ENCODE measurements around the gene LRMDA.

Gene LRMDA

DNA sequence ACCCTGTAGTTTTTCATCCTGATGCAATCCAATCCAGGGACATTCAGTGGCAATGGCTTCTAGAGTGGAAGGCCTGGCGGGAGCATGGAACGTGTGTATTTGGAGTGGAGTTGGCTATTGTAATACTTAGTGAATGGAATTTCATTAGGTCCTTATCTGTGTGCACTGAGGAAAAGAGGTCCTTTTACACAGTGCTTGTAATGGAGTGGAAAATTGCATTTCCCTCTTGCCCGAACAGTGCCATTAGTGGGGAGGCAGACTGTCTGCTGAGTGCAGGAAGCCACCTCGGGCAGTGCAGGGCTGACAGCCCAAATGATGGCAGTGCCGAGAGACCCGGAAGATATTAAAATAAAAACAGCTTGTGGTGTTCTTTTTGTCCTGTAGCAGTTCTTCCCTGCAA is 786.6 kb downstream of the LRMDA start:
- DNase-seq (ENCODE audit: low read depth in 2 of 3, low spot score in 1 of 3) = no peak

DNA sequence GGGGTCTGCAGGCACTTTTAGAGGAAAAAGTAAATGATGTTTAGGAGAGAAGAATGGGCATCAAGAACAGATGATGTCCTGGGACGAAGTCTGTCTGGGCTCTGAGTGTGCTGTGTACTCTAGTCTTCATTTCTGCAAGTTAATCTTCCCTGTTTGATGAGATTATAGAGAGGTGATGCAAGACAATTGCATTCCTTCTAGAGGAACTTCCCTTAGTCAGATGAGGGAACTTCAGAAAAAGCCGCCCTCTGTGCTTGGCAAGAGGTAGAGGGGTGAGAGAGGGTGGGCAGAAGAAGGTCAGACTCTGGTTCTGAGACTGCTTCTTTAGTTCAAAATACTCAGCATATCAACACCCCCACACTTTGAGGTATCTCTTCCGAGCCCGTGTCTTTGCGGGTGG is 797.9 kb downstream of the LRMDA start:
- DNase-seq (ENCODE audit: low read depth in 2 of 3, low spot score in 1 of 3) = no peak

DNA sequence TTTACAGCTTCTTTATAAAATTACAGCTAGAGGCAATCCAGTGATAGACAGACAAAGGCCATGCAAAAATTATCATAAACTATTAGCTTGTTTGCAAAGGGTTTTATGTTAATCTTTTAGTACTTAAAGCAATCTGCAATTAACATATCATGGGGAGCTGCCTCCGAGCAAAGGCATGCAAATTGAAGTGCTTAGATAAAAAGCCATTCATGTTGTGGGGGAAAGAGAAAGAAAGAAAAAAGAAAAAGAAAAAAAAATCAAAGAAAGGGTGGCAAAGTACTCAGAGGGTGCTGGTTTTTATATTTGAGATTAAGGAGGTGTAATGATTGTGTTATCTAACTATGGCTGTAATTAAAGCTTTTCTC is 799.5 kb downstream of the LRMDA start:
- DNase-seq (ENCODE audit: low read depth in 2 of 3, low spot score in 1 of 3) = no peak

DNA sequence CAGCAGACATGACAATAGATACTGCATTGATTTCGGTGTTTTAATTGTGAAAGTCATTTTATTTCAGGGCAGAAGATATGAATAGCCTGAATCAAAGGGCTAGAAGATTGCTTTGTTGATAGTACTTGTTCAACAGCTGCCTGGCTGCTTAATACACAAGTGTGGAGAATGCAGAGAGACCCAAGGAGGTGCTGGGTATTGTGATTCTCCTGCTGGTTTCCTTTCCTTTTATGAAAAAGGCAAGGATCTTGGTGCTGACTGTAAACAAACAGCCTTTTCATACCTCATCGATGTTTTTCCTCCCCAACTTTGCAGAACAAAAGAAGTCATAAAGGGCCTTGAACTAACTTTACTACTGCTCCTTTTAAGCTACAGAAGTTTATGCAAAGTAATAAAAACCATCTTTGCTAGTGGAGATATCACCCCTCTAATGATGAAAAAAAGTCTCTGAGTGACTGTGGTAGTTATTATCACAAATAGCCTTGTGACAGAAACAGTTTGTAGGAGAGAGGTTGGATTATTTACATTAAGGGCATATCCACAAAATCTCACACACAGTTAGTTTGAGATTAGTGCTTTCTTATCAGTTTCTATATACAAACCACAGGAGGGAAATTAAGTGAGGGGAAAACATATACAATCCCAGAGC is 800.0 kb downstream of the LRMDA start:
- no peak for DNase-seq (ENCODE audit: low read depth in 2 of 3, low spot score in 1 of 3)

DNA sequence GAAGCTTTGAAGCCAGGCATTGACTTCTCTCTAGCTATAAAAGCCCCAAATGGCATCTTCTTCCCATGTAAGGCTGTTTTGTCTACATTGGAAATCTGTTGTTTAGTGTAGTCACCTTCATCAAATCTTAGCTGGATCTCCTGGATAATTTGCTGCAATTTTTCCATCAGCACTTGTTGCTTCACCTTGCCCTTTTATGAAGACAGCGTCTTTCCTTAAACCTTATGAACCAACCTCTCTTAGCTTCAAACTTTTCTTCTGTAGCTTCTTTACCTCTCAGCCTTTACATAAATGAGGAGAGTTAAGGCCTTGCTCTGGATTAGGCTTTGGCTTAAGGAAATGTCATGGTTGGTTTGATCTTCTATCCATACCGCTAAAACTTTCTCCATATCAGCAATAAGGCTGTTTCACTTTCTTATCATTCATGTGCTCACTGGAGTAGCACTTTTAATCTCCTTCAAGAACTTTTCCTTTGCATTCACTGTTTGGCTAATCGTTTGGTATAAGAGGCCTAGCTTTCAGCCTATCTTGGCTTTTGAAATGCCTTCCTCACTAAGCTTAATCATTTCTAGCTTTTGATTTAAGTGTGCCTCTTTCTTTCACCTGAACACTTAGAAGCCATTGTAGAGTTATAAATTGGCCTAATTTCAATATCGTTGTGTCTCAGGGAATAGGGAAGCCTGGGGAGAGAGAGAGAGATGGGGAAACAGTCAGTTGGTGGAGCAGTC is 803.2 kb downstream of the LRMDA start:
- no peak for DNase-seq (ENCODE audit: low read depth in 2 of 3, low spot score in 1 of 3)

DNA sequence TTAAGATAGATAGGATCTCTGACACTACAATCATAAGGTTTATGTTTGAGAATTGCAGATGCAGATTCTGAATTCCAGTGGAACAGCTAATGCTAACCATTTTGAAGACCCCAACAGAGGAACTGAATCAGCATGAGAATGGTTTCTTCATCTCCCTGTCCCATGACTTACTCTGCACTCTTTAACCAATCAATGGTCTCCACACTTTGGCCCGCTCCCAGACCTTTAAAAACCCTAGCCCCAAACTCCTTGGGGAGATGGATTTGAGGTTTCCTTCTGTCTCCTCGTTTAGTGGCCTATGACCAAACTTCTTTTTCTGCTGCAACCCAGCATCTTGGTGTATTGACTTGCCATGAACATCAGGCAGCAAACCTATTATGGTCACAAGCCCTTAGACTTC is 804.9 kb downstream of the LRMDA start:
- no peak for DNase-seq (ENCODE audit: low read depth in 2 of 3, low spot score in 1 of 3)

DNA sequence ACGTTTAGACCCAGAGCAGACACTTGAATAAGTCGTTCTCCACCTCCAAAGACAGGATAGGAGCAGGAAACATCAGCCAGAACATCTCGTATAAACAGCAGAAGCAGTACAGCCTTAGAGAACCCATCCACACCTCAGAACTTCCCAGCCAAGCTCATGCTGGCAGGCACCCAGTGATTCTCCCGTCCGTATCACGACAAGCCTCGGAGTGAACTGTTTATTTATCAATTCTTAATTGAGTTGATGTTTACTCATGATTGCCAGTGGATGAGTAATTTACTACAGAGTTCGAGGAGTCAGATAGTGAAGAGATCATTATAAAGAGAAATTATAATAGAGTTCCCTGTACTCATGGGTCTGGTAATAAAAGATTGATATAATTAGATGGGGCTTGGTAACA is 811.5 kb downstream of the LRMDA start:
- no peak for DNase-seq (ENCODE audit: low read depth in 2 of 3, low spot score in 1 of 3)

DNA sequence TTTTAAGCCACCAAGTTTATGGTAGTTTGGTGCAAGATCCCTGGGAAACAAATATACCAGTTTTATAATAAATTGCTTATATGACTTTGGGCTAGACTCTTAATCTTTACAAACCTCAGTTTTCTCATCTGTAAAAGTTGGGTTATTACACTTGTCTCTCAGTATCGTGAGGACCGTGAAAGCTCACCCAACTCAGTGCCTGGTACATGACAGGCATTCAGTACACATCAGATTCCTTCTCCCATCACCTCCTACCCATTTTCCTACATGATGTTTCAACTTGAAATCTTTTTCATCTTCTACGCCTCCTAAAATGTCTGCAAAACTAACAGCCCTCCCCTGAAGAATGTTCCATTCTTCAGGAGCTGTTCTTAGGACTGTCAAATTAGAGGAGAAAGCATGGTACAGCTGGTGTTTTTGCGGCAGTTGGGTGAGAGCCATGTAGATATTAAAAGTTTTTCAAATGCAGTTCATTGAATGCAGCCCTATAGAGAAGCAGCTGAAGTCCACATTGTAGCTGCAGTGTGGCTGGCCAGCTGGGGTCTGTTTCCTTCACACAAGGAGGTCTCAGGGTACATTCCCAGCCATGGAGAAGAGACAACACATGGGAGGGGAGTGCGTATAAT is 812.8 kb downstream of the LRMDA start:
- DNase-seq (ENCODE audit: low read depth in 2 of 3, low spot score in 1 of 3) = no peak

DNA sequence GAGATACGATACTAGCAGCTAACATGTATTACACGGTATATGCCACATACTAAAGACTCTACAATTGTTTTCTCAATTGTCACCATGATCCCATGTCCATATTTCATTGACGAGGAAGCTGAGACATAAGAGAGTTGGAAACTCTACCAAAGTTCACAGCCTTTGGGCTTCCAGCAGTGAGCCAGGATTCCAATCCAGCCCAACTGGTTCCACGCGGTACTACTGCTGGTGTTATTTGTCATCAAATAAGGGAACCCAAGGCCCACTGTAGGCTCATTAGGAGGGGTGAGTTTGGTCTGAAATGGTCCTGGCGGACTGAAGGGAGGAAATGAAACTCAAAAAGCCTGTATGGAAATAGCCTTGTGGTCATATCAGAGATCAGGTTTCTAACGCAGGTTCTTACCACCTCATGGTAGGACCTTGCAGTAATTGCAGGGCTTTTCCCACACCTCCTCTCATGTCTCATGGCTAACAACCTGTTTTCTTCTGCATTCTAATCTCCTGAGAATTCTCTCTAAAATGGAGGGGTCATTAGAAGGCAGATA is 814.6 kb downstream of the LRMDA start:
- no peak for DNase-seq (ENCODE audit: low read depth in 2 of 3, low spot score in 1 of 3)

DNA sequence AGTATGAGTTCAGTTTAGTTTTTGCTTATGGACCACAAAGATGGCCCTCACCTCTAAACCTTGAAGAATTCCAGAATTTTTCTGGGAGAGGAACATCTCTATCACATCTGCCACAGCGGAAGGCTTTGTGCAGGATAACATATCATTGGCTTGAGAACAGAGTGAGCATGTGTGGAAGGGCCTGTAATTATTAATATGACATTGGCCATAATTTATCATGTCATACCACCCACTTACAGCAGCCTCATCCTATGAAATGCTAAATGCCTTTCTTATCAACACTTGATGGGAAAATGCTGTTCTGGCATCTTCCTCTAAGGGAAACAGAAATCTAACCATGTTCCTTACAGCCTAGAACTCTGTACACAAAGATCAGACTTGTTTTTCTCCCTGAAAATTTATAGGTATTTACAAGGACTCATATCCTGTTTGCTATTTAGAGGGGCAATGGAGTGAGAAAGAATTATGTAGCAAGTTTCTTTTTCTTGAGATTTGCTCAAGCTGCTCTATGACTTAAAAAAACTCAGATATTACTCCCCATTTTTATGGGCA is 817.3 kb downstream of the LRMDA start:
- no peak for DNase-seq (ENCODE audit: low read depth in 2 of 3, low spot score in 1 of 3)

DNA sequence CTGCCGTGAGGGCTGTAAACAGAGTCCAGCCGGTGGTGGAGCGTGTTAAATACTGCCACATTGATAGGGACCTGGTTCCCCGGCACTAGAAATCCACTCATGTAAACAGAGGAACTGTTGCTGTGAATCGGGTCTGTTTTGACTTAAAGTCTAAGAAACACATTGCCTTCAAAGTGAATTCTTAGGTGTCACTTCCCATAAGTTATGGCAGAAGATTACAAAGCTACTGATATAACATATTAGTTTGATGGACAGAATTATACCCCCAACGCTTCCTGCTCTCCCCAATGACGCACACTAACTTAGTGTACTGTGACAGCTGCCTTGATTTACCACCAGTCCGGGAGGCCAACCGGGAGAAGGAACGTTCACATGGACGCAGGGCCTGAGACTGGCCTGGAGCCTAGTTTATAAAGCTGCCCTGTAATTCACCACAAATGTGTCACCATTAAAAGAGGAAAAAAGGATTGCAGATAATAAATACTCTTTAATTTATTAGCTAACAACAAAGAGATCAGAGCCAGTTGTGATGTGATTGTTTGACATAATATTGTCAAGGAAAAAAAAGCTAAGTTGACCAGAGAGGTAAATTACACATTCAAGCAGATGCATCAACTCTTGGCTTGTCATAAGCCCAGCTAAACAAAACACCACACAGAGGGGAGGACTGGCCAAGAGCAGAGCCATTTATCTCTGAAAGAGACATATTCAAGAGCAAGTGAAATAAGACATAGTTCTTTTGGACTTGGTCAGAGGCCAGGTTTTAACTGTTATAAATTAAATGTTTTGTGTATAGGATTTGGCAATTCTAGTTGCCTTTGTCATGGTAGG is 820.6 kb downstream of the LRMDA start:
- no peak for DNase-seq (ENCODE audit: low read depth in 2 of 3, low spot score in 1 of 3)

DNA sequence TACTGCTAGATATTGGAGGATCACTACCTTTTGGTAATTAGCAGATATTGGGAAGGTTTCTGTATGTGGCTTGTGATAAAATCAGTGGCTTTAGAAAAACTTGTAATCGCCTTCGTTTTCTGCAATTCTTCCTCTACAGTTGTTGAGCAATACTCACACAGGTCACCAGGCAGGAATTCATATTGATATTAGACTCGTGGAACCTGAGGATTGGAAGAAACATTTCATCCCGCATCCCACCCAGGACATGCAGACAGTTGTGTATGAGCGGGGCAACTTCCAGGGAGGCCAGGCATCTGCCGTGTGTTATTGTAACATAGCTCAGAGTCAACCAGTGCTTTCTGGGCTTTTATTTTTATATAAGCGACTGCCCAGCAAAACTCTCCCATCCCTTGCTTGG is 821.3 kb downstream of the LRMDA start:
- DNase-seq (ENCODE audit: low read depth in 2 of 3, low spot score in 1 of 3) = no peak

DNA sequence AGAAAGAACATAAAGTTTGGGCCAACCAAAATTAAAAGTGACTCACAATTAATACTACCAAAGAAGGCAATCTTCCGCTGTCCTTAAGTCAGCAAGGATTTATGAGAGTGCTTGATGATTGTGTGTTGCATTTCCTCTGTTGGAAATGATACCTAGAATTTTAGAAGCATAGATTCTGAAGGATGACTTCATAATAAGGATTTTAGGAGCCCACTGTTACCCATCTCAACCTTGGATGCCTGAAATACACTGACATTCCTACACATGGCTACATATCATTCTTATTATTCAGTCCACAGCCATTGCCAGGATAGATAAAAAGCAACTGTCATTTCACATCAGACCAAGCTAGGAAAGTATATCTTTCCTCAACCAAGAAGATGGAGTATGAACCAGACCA is 823.8 kb downstream of the LRMDA start:
- DNase-seq (ENCODE audit: low read depth in 2 of 3, low spot score in 1 of 3) = no peak

DNA sequence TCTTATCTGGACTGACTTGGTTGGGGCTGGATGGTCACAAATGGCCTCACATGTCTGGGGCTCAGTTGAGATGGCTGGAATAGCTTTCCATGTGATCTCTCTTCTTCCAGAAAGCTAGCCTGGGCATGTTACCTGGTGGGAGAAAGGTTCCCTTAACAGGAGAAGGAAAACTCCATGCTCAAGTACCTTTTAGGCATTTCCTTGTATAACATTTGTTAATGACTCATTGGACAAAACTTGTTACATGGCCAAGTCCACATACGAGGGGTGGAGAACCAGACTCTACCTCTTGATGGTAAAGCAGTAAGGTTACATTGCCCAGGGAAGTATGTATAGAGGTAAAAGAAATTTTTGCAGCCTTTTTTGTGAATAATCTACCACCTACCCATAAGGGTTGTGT is 826.4 kb downstream of the LRMDA start:
- no peak for DNase-seq (ENCODE audit: low read depth in 2 of 3, low spot score in 1 of 3)

DNA sequence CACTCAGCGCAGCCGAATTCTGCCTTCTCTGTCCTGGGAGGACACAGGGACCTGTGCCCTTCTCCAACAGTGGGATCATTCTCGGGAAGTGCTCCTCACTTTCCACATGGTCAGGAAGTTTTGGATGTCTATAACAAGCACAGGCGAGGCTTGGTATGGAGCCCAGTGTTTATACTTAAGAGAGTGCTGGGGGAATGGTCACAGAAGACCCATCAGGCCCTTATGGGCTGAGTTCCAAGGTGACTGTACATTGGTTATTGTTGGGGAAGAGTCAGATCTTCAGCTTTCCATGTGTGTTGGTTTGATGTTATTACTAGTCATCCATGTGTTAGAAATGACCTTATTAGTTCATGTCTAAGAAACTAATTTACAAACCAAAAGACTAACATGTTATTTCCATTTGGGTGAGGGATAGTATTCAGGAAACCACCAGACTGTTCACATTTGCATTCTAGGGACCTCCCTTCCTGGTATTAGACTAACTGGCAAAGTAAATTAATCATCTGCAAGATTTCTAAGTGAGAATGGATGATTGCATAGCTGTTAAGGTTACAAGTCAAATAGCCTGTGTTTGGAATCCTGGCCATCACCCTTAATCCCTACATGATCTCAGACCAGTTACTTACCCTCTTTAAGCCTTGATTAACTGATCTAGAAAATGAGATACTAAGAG is 834.2 kb downstream of the LRMDA start:
- no peak for DNase-seq (ENCODE audit: low read depth in 2 of 3, low spot score in 1 of 3)

DNA sequence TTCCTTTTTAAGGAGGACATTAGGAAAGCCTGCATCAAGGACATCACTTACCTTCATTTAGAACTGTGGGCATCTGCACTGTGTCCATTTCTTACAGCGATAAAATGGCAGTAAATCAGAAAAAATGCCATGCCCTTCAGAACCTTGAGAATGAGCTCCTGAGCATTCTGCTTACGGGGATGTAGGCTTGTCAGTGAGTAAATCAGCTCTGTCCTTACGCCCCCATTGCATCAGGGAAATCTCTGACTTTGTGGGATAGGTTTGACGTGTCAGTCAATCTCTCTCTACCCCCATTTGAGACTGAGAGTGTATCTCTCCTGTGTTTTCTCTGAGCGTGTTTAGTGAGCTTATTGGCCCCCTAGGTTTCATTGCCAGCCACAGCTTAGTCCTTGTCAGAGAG is 837.1 kb downstream of the LRMDA start:
- DNase-seq (ENCODE audit: low read depth in 2 of 3, low spot score in 1 of 3) = no peak

DNA sequence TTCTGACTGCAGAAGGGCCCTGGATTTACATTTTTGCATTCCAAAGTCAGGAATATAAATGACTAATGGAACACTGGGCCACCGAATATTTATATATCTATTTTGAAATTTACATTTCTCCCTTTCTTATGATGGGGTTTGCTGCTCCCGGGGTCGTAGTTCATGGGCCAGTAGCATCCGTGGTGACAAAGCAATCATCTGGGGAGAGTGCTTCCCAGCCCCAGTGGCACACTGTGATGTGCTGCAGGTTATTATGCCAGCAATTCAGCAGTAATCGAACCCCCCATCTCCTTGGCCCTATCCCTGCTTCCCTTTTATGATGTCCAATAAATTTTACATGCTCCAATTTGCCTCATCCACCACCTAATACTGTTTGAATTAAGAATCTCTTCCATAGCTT is 837.5 kb downstream of the LRMDA start:
- DNase-seq (ENCODE audit: low read depth in 2 of 3, low spot score in 1 of 3) = no peak

DNA sequence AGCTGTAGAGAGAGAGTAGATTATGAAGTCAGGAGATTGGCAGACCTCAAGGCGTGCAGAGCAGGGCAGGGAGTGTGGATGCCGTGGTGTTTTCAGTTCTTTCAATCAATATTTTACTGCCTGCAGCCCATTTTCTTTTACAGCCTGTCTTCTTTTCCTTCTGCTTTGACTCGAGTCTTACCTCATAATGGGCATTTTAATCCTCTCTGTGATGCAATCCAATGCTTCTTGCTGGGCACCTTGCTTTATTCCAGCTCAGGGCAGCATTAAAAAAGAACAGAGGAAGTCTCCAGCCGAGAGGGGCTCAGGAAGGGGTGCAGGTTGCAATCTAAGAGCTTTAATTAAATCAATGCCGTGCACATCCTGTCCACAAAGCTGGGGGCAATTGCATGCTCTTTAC is 839.0 kb downstream of the LRMDA start:
- DNase-seq (ENCODE audit: low read depth in 2 of 3, low spot score in 1 of 3) = no peak

DNA sequence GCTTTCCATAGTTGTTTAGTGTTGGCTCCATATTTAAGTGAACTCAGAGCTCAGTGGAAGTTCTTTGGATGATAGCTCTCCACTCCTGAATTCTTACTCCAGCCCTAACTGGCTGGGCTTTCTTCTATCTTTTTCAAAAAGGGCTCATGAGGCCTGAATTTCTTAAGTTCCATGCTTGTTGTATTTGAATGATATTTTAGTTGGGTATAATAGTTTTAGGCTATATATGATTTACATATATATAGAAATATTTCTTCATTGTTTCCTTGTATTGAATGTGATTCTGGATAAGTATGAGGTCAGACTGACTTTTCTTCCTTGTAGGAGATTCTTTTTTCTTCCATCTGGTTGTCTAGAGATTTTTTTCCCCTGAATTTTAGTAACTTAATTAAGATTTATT is 843.5 kb downstream of the LRMDA start:
- DNase-seq (ENCODE audit: low read depth in 2 of 3, low spot score in 1 of 3) = no peak

DNA sequence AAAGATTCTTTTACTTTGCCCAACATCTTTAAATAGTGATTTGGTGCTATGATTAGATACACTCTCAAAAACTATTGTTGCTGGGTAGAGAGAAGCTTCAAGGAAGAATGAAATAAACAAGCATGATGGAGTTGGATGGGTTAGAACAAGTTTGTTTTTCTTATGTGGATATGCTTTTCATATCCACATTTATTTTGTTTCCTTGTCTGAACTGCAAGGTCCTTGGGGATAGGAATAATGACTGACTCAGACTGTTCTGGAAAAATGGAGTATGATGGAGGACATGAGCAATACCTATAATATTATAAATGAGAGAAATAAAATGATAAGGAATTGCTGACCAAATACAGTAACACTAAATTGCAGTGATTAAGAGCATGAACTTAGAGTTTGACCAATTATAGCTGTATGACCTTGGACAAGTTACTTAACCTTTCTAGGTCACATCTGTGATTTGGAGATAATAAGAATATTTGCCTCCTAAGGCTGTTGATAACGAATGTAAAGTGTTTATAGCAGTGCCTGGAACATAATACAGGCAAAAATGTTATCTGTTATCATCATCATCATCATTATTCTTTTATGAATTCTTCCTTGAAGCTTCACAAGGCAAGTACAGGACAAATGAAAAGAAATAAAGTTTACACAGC is 847.5 kb downstream of the LRMDA start:
- no peak for DNase-seq (ENCODE audit: low read depth in 2 of 3, low spot score in 1 of 3)

Measured in stimulated activated CD4-positive, alpha-beta T cell treated with anti-CD3 and anti-CD28 coated beads, Interleukin-12 subunit alpha, Interleukin-12 subunit beta, amount 100 ng/mL, for 48 hours (primary cell).